Measurements from ENCODE around the gene FBXL14. TPM values are rescaled to one million over a fixed set of nuclear protein-coding genes. Genes with fewer than 3 reads are reported as not detected.

The FBXL14 gene
- total and polyA plus RNA-seq, 9 donors = 1.3 to 16.2 (median 10.8) TPM

GRCh38 chr12:1531153-1531653, 63.2 kb downstream of the FBXL14 start:
- WGBS, 3 donors = 1 to 5% (median 3%) methylated on average over 27 to 56 of the region's 56 CpGs
- peaks cover 2% of the 10 kb centered on the region for H3K4me1 ChIP-seq (ENCODE audit: insufficient read depth)
- peak overlapping the region; percentile 52 for H3K4me3 ChIP-seq
- H3K36me3 ChIP-seq = no peaks in the 10 kb centered on the region
- peak overlapping the region; percentile 27 to 68 for H3K27ac ChIP-seq
- DNase-seq = peak; percentile 17 to 58 (median 37)
- H3K9me3 ChIP-seq = no peaks in the 10 kb centered on the region
- intact Hi-C loops (cut with DNase I) = loop anchor here in 2 of 4 donors (5.0 kb wide), 1 partner anchor 46 kb away; no protein-coding TSS in a partner anchor
- TF ChIP-seq EP300 (IDR thresholded peaks at IDR 0.05) (no peak), CTCF (IDR thresholded peaks at IDR 0.05) (no peak), POLR2A (IDR thresholded peaks at IDR 0.05) (no peak)
- no peaks in the 10 kb centered on the region for H3K27me3 ChIP-seq

GRCh38 chr12:1530592-1531152, 63.7 kb downstream of the FBXL14 start:
- peaks cover 2% of the 10 kb centered on the region for H3K4me1 ChIP-seq (ENCODE audit: insufficient read depth)
- no peaks in the 10 kb centered on the region for H3K27me3 ChIP-seq
- H3K36me3 ChIP-seq = no peaks in the 10 kb centered on the region
- intact Hi-C loops (cut with DNase I) = loop anchor here in 2 of 4 donors (5.0 kb wide), 1 partner anchor 47 kb away; no protein-coding TSS in a partner anchor
- DNase-seq = peak in 1 of 5 donors; percentile 50
- no peak for TF ChIP-seq EP300 (IDR thresholded peaks at IDR 0.05)
- TF ChIP-seq CTCF (IDR thresholded peaks at IDR 0.05) = no peak
- no peak for TF ChIP-seq POLR2A (IDR thresholded peaks at IDR 0.05)
- H3K9me3 ChIP-seq = no peaks in the 10 kb centered on the region
- H3K27ac ChIP-seq = peak overlapping the region; percentile 64 to 77
- WGBS, 3 donors = 0 to 1% (median 0%) methylated on average over 10 to 99 of the region's 99 CpGs
- H3K4me3 ChIP-seq = peak overlapping the region; percentile 52

- H3K9me3 ChIP-seq = no peaks in the 10 kb centered on the region
- 1 to 3% (median 2%) methylated on average over 61 to 101 of the region's 101 CpGs for WGBS, 3 donors
Measured at GRCh38 chr12:1529862-1530591, 64.4 kb downstream of the FBXL14 start.

More at GRCh38 chr12:1529862-1530591, 64.4 kb downstream of the FBXL14 start:
- Histone ChIP-seq H3K4me3 (peak overlapping the region; percentile 38), H3K27ac (peak overlapping the region; percentile 64 to 77), H3K36me3 (no peaks in the 10 kb centered on the region), H3K27me3 (no peaks in the 10 kb centered on the region), H3K4me1 (ENCODE audit: insufficient read depth) (peaks cover 2% of the 10 kb centered on the region)
- intact Hi-C loops (cut with DNase I) = loop anchor here in 2 of 4 donors (5.0 kb wide), 1 partner anchor 47 kb away; no protein-coding TSS in a partner anchor
- TF ChIP-seq EP300 (IDR thresholded peaks at IDR 0.05) = no peak
- TF ChIP-seq CTCF (IDR thresholded peaks at IDR 0.05) = no peak
- TF ChIP-seq POLR2A (IDR thresholded peaks at IDR 0.05) = no peak
- peak; percentile 25 to 64 (median 53) for DNase-seq

Data from ovary (tissue), 9 donors.